Duodenal mucosa (tissue), 2 donors: Measurements from ENCODE around the gene PRICKLE1.

ENCODE experiments used
- H3K27ac ChIP-seq: one replicate; pipeline ENCODE4 v1.7.0; 2013; ENCODE audit warnings: low read depth, low read length
- H3K27me3 ChIP-seq, 2 donors: one replicate each; pipeline ENCODE4 v1.7.0; 2013; ENCODE audit warnings: low read length in 2 of 2, control low read depth in 1 of 2; ENCODE audit not compliant: insufficient read depth in 2 of 2, control insufficient read depth in 1 of 2
- H3K36me3 ChIP-seq, 2 donors: one replicate each; pipeline ENCODE4 v1.7.0; 2013; ENCODE audit warnings: low read length in 2 of 2, control low read depth in 1 of 2; ENCODE audit not compliant: insufficient read depth in 2 of 2, control insufficient read depth in 1 of 2
- H3K4me1 ChIP-seq, 2 donors: one replicate each; pipeline ENCODE4 v1.7.0; 2013; ENCODE audit warnings: low read length in 2 of 2, control low read depth in 1 of 2; ENCODE audit not compliant: insufficient read depth in 2 of 2, control insufficient read depth in 1 of 2
- H3K4me3 ChIP-seq, 2 donors: one replicate each; pipeline ENCODE4 v1.7.0; 2013; ENCODE audit warnings: low read length in 2 of 2, low read depth in 1 of 2
- H3K9ac ChIP-seq, 2 donors: one replicate each; pipeline ENCODE4 v1.7.0; 2013; ENCODE audit warnings: low read length in 2 of 2, low read depth in 1 of 2
- H3K9me3 ChIP-seq, 2 donors: one replicate each; pipeline ENCODE4 v1.7.0; 2013; ENCODE audit warnings: low read length in 2 of 2, control low read depth in 1 of 2; ENCODE audit not compliant: control insufficient read depth in 1 of 2

PRICKLE1 gene

DNA sequence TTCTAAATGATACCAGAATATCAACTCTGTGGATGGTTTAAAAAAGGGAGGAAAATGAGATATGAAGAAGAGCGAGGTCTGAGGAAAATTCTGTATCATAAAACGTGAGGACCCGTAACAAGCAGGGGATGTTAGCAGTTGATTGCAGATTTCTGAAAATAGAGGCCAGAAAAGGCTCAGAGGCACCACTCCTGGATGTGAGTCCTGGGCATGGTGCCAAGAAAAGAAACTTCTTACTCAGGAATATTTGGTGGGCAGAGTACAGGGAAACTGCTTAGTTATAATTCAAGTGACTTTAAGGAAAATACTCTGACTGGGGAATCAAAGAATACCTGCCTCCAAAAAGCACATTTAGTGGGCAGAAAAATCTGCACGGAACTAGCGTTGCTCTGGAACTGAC lies 85.5 kb downstream of the PRICKLE1 start:
- Histone ChIP-seq H3K27ac (no peak overlapping the region), H3K4me3 (no peak overlapping the region), H3K4me1 (no peaks in the 10 kb centered on the region), H3K9ac (no peak overlapping the region), H3K9me3 (no peaks in the 10 kb centered on the region), H3K27me3 (peaks cover 0 to 3% of the 10 kb centered on the region in 2 donors), H3K36me3 (no peaks in the 10 kb centered on the region)

- no peak overlapping the region for H3K27ac ChIP-seq
Observed at GRCh38 chr12:42502682-42503081, 86.9 kb downstream of the PRICKLE1 start.

GRCh38 chr12:42498549-42499247 lies 90.8 kb downstream of the PRICKLE1 start:
- H3K9ac ChIP-seq, result no peak overlapping the region
- no peak overlapping the region for H3K4me3 ChIP-seq
- no peaks in the 10 kb centered on the region for H3K4me1 ChIP-seq
- H3K36me3 ChIP-seq, result no peaks in the 10 kb centered on the region
- no peaks in the 10 kb centered on the region for H3K27me3 ChIP-seq
- H3K27ac ChIP-seq, result no peak overlapping the region
- no peaks in the 10 kb centered on the region for H3K9me3 ChIP-seq

More at GRCh38 chr12:42502682-42503081, 86.9 kb downstream of the PRICKLE1 start:
- Histone ChIP-seq H3K27me3 (peaks cover 0 to 3% of the 10 kb centered on the region in 2 donors), H3K4me1 (no peaks in the 10 kb centered on the region), H3K9ac (no peak overlapping the region), H3K36me3 (no peaks in the 10 kb centered on the region), H3K4me3 (no peak overlapping the region), H3K9me3 (no peaks in the 10 kb centered on the region)

DNA sequence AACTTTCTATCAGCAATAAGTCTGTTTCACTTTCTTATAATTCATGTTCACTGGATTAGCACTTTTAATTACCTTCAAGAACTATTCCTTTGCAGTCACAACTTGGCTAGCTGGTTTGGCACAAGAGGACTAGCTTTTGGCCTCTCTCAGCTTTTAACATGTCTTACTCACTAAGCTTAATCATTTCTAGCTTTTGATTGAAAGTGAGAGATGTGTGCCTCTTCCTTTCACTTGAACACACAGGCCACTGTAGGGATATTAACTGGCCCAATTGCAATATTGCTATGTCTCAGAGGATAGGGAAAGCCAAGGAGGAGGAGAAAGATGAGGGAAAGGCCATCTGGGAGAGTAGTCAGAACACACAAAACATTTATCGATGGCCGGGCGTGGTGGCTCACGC lies 92.7 kb downstream of the PRICKLE1 start:
- Histone ChIP-seq H3K27me3 (no peaks in the 10 kb centered on the region), H3K9ac (no peak overlapping the region), H3K4me3 (no peak overlapping the region), H3K27ac (no peak overlapping the region), H3K9me3 (no peaks in the 10 kb centered on the region), H3K4me1 (no peaks in the 10 kb centered on the region), H3K36me3 (no peaks in the 10 kb centered on the region)

DNA sequence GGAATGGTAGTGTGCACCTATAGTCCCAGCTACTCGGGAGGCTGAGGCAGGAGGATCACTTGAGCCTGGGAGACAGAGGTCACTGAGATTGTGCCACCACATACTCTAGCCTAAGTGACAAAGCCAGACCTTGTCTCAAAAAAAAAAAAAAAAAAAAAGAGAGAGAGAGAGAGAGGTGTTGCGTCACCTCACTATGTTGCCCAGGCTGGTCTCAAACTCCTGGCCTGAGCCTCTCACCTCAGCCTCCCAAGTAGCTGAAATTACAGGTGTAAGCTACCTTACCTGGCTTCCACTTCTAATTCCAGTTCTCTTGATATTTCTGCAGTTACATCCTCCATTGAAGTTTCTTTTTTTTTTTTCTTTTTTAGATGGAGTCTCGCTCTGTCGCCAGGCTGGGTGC lies 94.3 kb downstream of the PRICKLE1 start:
- no peak overlapping the region for H3K27ac ChIP-seq
- no peaks in the 10 kb centered on the region for H3K36me3 ChIP-seq
- no peaks in the 10 kb centered on the region for H3K4me1 ChIP-seq
- H3K27me3 ChIP-seq, result no peaks in the 10 kb centered on the region
- H3K4me3 ChIP-seq, result no peak overlapping the region
- H3K9me3 ChIP-seq, result no peaks in the 10 kb centered on the region
- no peak overlapping the region for H3K9ac ChIP-seq

DNA sequence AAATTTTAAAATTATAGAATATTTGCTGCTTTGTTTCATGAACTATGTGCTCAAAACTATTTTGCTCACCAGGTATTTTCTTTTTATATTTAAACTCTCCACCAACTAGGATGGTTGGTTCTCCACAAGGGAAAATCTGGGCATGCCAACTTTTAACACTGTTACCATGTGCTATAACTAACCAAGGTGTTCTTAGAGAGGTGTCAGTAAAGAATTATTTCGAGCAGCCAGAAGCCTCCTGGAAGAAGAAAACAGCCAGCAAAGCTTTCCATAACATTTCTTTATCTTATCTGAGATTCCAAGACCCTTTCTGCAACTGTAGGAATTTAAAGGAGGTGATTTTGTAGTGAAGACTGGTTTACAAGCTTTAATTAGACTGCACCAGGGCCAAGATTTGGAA lies 97.3 kb downstream of the PRICKLE1 start:
- H3K36me3 ChIP-seq, result no peaks in the 10 kb centered on the region
- H3K4me1 ChIP-seq, result no peaks in the 10 kb centered on the region
- no peak overlapping the region for H3K4me3 ChIP-seq
- H3K27ac ChIP-seq, result no peak overlapping the region
- H3K9me3 ChIP-seq, result no peaks in the 10 kb centered on the region
- no peaks in the 10 kb centered on the region for H3K27me3 ChIP-seq
- H3K9ac ChIP-seq, result no peak overlapping the region

- H3K36me3 ChIP-seq, result no peaks in the 10 kb centered on the region
- no peaks in the 10 kb centered on the region for H3K4me1 ChIP-seq
- no peak overlapping the region for H3K27ac ChIP-seq
- peaks cover 0 to 16% of the 10 kb centered on the region in 2 donors for H3K27me3 ChIP-seq
- no peak overlapping the region for H3K4me3 ChIP-seq
- H3K9me3 ChIP-seq, result no peaks in the 10 kb centered on the region
- no peak overlapping the region for H3K9ac ChIP-seq
Observed at GRCh38 chr12:42490261-42490842, 99.2 kb downstream of the PRICKLE1 start.

DNA sequence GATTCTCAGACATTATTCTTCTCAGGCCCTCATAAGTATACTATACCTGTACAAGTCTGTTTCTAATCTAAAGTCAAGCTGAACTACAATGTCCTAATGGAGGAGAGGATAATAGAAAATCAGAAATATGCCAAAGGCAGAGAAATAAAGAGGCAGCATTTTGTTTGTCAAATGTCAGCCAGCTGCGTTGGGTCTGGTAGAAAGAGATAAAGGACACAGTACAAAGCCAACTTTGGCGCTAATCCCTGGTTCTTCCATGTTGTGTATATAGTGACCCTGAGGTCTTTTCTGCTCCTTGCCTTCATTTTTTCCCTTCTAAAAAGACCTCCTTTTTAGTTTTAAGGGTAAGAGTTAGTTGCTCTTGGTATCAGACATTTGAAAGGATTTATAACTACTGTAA lies 103.1 kb downstream of the PRICKLE1 start:
- H3K4me3 ChIP-seq, result no peak overlapping the region
- H3K4me1 ChIP-seq, result peaks cover 6 to 8% of the 10 kb centered on the region in 2 donors
- no peak overlapping the region for H3K27ac ChIP-seq
- peaks cover 0 to 26% of the 10 kb centered on the region in 2 donors for H3K27me3 ChIP-seq
- H3K36me3 ChIP-seq, result no peaks in the 10 kb centered on the region
- no peaks in the 10 kb centered on the region for H3K9me3 ChIP-seq
- no peak overlapping the region for H3K9ac ChIP-seq

GRCh38 chr12:42485823-42486222 lies 103.7 kb downstream of the PRICKLE1 start:
- no peaks in the 10 kb centered on the region for H3K36me3 ChIP-seq
- no peaks in the 10 kb centered on the region for H3K9me3 ChIP-seq
- peaks cover 6 to 8% of the 10 kb centered on the region in 2 donors for H3K4me1 ChIP-seq
- H3K27me3 ChIP-seq, result peaks cover 0 to 26% of the 10 kb centered on the region in 2 donors
- H3K4me3 ChIP-seq, result no peak overlapping the region
- no peak overlapping the region for H3K27ac ChIP-seq
- H3K9ac ChIP-seq, result no peak overlapping the region

DNA sequence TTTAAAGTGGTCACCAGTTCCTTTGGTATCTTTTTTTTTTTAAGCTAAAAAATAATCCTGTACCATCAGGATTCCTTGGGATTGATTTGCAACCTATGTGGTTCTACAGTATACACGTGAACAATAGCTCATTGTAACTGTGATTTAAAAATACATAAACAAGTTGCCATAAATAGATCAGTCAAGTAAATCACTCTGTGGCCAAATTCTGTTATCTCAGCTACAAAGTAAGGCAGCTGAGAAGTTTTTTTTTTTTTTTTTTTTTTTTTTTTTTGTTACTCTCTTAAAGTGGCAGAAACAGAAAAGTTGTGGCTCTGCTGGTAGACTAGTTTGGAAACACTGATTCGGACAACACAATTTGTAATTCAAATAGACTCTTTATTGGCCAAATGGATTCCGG lies 104.5 kb downstream of the PRICKLE1 start:
- Histone ChIP-seq H3K27me3 (peaks cover 0 to 26% of the 10 kb centered on the region in 2 donors), H3K9me3 (no peaks in the 10 kb centered on the region), H3K36me3 (no peaks in the 10 kb centered on the region), H3K4me3 (no peak overlapping the region), H3K4me1 (peaks cover 6 to 8% of the 10 kb centered on the region in 2 donors), H3K9ac (no peak overlapping the region), H3K27ac (no peak overlapping the region)
